Upper lobe of left lung (tissue), 4 donors: ENCODE data around the gene CARS2.

Source experiments
- EP300 ChIP-seq, 4 donors: sonication (generic); formaldehyde crosslinking; IDR thresholded peaks; one replicate each; pipeline ENCODE4 v1.5.1; 2017; ENCODE audit warnings: antibody characterized with exemption in 4 of 4, control low read depth in 2 of 4
- POLR2A ChIP-seq, 4 donors: fragments of 450-650 bp; IDR thresholded peaks; one replicate each; pipeline ENCODE4 v1.5.1; 2016 to 2017; ENCODE audit warnings: antibody characterized with exemption in 4 of 4, mild to moderate bottlenecking in 2 of 4
- TF ChIP-seq, protein P1 (sequence below), 6 experiments: fragments of 450-650 bp in 4 of 6; fragments of 200-600 bp in 2 of 6; sonication (generic) in 2 of 6; IDR thresholded peaks; one replicate each; pipeline ENCODE4 v1.5.1; 2016 to 2019; ENCODE audit warnings: antibody characterized with exemption in 6 of 6

DNA sequence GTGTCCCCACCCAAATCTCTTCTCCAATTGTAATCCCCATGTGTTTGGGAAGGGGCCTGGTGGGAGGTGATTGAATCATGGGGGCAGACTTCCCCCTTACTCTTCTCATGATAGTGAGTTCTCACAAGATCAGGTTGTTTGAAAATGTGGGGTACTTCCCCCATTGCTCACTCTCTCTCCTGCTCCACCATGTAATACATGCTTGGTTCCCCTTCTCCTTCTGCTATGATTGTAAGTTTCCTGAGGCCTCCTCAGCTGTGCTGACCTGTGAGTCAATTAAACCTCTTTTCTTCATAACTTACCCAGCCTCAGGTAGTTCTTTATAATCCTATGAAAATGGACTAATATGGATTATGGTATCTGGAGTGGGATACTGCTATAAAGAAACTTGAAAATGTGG is 31.6 kb upstream of the CARS2 start:
- TF ChIP-seq, protein P1, sequence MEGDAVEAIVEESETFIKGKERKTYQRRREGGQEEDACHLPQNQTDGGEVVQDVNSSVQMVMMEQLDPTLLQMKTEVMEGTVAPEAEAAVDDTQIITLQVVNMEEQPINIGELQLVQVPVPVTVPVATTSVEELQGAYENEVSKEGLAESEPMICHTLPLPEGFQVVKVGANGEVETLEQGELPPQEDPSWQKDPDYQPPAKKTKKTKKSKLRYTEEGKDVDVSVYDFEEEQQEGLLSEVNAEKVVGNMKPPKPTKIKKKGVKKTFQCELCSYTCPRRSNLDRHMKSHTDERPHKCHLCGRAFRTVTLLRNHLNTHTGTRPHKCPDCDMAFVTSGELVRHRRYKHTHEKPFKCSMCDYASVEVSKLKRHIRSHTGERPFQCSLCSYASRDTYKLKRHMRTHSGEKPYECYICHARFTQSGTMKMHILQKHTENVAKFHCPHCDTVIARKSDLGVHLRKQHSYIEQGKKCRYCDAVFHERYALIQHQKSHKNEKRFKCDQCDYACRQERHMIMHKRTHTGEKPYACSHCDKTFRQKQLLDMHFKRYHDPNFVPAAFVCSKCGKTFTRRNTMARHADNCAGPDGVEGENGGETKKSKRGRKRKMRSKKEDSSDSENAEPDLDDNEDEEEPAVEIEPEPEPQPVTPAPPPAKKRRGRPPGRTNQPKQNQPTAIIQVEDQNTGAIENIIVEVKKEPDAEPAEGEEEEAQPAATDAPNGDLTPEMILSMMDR (IDR thresholded peaks at IDR 0.05) = no peak
- TF ChIP-seq EP300 (IDR thresholded peaks at IDR 0.05) = no peak
- no peak for TF ChIP-seq POLR2A (IDR thresholded peaks at IDR 0.05)
